GM12878 (cell line): ENCODE measurements around the gene TSPAN10. TPM values are rescaled to one million over a fixed set of nuclear protein-coding genes. Genes with fewer than 3 reads are reported as not detected.

Experiments
- ATAC-seq: fragments of 200-7000 bp; cut with Tn5 transposase; 3 replicates; pipeline ENCODE4 v1.9.1; 2020; ENCODE audit warnings: mild to moderate bottlenecking, moderate library complexity
- BruUV-seq: library from RNA; stranded (reverse); fragments of 400-500 nt; replicated peaks from 2 replicates; lab custom pipeline; 2021; lab: Mats Ljungman, UMichigan
- CTCF ChIA-PET: fragments of 300-600 bp; sonication (Branson Sonifier 250); formaldehyde crosslinking; extraction: SDS; loops from one replicate; lab custom pipeline; 2021; ENCODE audit warnings: inconsistent platforms; lab: Yijun Ruan, JAX
- POLR2A ChIA-PET: fragments of 350-600 bp; formaldehyde crosslinking; extraction: SDS; loops from one replicate; lab custom pipeline; 2021; ENCODE audit warnings: inconsistent platforms; lab: Charles Lee
- RAD21 ChIA-PET: fragments of 300-600 bp; sonication (Branson Sonifier 250); formaldehyde crosslinking; loops from one replicate; lab custom pipeline; 2023; ENCODE audit warnings: antibody characterized with exemption; ENCODE audit not compliant: unreplicated experiment; lab: Charles Lee
- SMC1A ChIA-PET: fragments of 300-600 bp; sonication (Branson Sonifier 250); formaldehyde crosslinking; loops from one replicate; lab custom pipeline; 2023; ENCODE audit not compliant: unreplicated experiment, uncharacterized antibody; lab: Charles Lee
- DNase-seq: peaks from one replicate; pipeline ENCODE4 v3.0.0-alpha.2; 2011; ENCODE audit warnings: low read depth, low spot score
- FAIRE-seq: peaks from 3 replicates; lab custom pipeline; 2011; peaks lifted over from hg19 to GRCh38; lab: Jason Lieb, UNC
- H2AFZ ChIP-seq: 2 replicates; pipeline ENCODE4 v1.6.0; 2011; ENCODE audit warnings: low read depth, low read length, control low read depth; ENCODE audit not compliant: control insufficient read depth
- H3K27ac ChIP-seq: 2 replicates; pipeline ENCODE4 v1.5.1; 2011; ENCODE audit warnings: control low read depth; ENCODE audit not compliant: control insufficient read depth, insufficient read depth
- H3K27me3 ChIP-seq, 2 experiments: replicated peaks in 1 of 2; 2 replicates each; pipeline versions ENCODE4 v1.6.0 to v1.6.1; 2011; ENCODE audit warnings: low read length in 1 of 2; ENCODE audit not compliant: control insufficient read depth in 2 of 2, insufficient read depth in 2 of 2
- H3K36me3 ChIP-seq, 2 experiments: 2 replicates each; pipeline ENCODE4 v1.5.1; 2011; ENCODE audit warnings: low read length in 1 of 2; ENCODE audit not compliant: control insufficient read depth in 2 of 2, insufficient read depth in 2 of 2
- H3K4me1 ChIP-seq: 2 replicates; pipeline ENCODE4 v1.6.1; 2011; ENCODE audit warnings: mild to moderate bottlenecking, low read length, moderate library complexity, mixed read lengths; ENCODE audit not compliant: control insufficient read depth, insufficient read depth
- H3K4me2 ChIP-seq: 2 replicates; pipeline ENCODE4 v1.6.0; 2011; ENCODE audit warnings: control low read depth; ENCODE audit not compliant: control insufficient read depth, insufficient read depth
- H3K4me3 ChIP-seq: fragments of 200-600 bp; sonication (generic); 2 replicates; pipeline ENCODE4 v1.5.1; 2016
- H3K79me2 ChIP-seq: 2 replicates; pipeline ENCODE4 v1.6.0; 2011; ENCODE audit warnings: low read length; ENCODE audit not compliant: control insufficient read depth, insufficient read depth
- H3K9ac ChIP-seq: 2 replicates; pipeline ENCODE4 v1.8.0; 2011; ENCODE audit warnings: low read length, control low read depth, mixed read lengths; ENCODE audit not compliant: control insufficient read depth, insufficient read depth
- H3K9me3 ChIP-seq: replicated peaks from 3 replicates; pipeline ENCODE4 v1.5.1; 2011; ENCODE audit warnings: mild to moderate bottlenecking, low read length; ENCODE audit not compliant: control insufficient read depth, insufficient read depth
- H4K20me1 ChIP-seq: 2 replicates; pipeline ENCODE4 v1.6.0; 2011; ENCODE audit not compliant: control insufficient read depth, insufficient read depth
- BCL11A ChIP-seq: IDR thresholded peaks from 2 replicates; pipeline ENCODE4 v1.6.1; 2011; ENCODE audit warnings: low read depth, low read length
- FOXM1 ChIP-seq: IDR thresholded peaks from 2 replicates; pipeline ENCODE4 v1.6.1; 2012; ENCODE audit warnings: low read depth, mild to moderate bottlenecking, inconsistent platforms, low read length, moderate library complexity
- HCFC1 ChIP-seq: fragments of 150-350 bp; IDR thresholded peaks from 2 replicates; pipeline ENCODE4 v1.6.1; 2014; ENCODE audit warnings: low read length
- HSF1 ChIP-seq: fragments of 150-350 bp; IDR thresholded peaks from 2 replicates; pipeline ENCODE4 v1.6.1; 2014; ENCODE audit warnings: mild to moderate bottlenecking, low read depth, low read length
- JUNB ChIP-seq: IDR thresholded peaks from 2 replicates; pipeline ENCODE4 v1.6.1; 2016; ENCODE audit warnings: antibody characterized with exemption, mild to moderate bottlenecking
- MLLT1 ChIP-seq: fragments of 450-650 bp; IDR thresholded peaks from 2 replicates; pipeline ENCODE4 v1.6.1; 2016; ENCODE audit warnings: mild to moderate bottlenecking
- MXI1 ChIP-seq: fragments of 150-350 bp; IDR thresholded peaks from 2 replicates; pipeline ENCODE4 v1.6.1; 2011; ENCODE audit warnings: low read depth, mild to moderate bottlenecking, inconsistent platforms, low read length, improper control_type of control experiment
- PAX8 ChIP-seq: fragments of 450-650 bp; IDR thresholded peaks from 2 replicates; pipeline ENCODE4 v1.6.1; 2017; ENCODE audit warnings: mild to moderate bottlenecking, moderate library complexity
- RCOR1 ChIP-seq: conservative IDR thresholded peaks from 2 replicates; pipeline ENCODE4 v1.6.1; 2012; ENCODE audit warnings: low read depth, low read length, improper control_type of control experiment
- SMARCA5 ChIP-seq: fragments of 450-650 bp; IDR thresholded peaks from 2 replicates; pipeline ENCODE4 v1.6.1; 2017; ENCODE audit warnings: mild to moderate bottlenecking
- STAT1 ChIP-seq: fragments of 450-650 bp; conservative IDR thresholded peaks from 2 replicates; pipeline ENCODE4 v1.6.1; 2014; ENCODE audit warnings: antibody characterized with exemption, mild to moderate bottlenecking
- USF1 ChIP-seq: IDR thresholded peaks from 2 replicates; pipeline ENCODE4 v1.6.1; 2011; ENCODE audit warnings: borderline replicate concordance, low read depth, mild to moderate bottlenecking, moderate library complexity, mixed read lengths, low read length; ENCODE audit not compliant: insufficient read depth; ENCODE audit errors: extremely low read length
- ZBTB33 ChIP-seq: fragments of 450-650 bp; IDR thresholded peaks from 2 replicates; pipeline ENCODE4 v1.6.1; 2017; ENCODE audit warnings: mild to moderate bottlenecking
- ZNF384 ChIP-seq: IDR thresholded peaks from 2 replicates; pipeline ENCODE4 v1.6.1; 2012; ENCODE audit warnings: low read depth, mild to moderate bottlenecking, low read length, improper control_type of control experiment, borderline replicate concordance
- WGBS: methylation state at CpG from one replicate; pipeline ENCODE4 v1.1.6; 2016; ENCODE audit warnings: low lambda C conversion rate; ENCODE audit not compliant: insufficient replicate concordance, insufficient coverage; ENCODE audit errors: missing lambda C conversion rate; 5-methylcytosine and 5-hydroxymethylcytosine counted together
- in situ Hi-C: fragments of 300-500 bp; cut with MboI; formaldehyde crosslinking; loops from 9 replicates; pipeline ENCODE4 v1.14.3; 2018; ENCODE audit warnings: mixed read lengths
- intact Hi-C: fragments of 100-400 bp; cut with micrococcal nuclease; formaldehyde crosslinking; loops from one replicate; pipeline ENCODE4 v1.14.2; 2022; ENCODE audit not compliant: unreplicated experiment
- polyA plus RNA-seq, 11 experiments: library from polyadenylated mRNA; depleted of rRNA in 4 of 11; unstranded in 6 of 11; stranded (reverse) in 5 of 11; fragments of >200 nt; fragmentation: Nextera tagmentation in 4 of 11; fragmentation: Illumina TruSeq in 1 of 11; extraction: Ambion mirVana in 4 of 11; extraction: Trizol in 1 of 11; gene quantifications; 1 replicate in 1 of 11; 2 replicates in 10 of 11; pipeline versions ENCODE4 v1.2.1 to v1.2.3, GENCODE V29; 2011 to 2016; ENCODE audit warnings: inconsistent platforms in 2 of 11, missing spikeins in 2 of 11, low read depth in 1 of 11
- total RNA-seq, 4 experiments: library from RNA; depleted of rRNA in 3 of 4; stranded (reverse); fragments of >200 nt in 3 of 4; fragmentation: Illumina TruSeq in 1 of 4; extraction: Trizol in 1 of 4; gene quantifications; 2 replicates each; pipeline versions ENCODE4 v1.2.1 to v1.2.3, GENCODE V29; 2013 to 2021
- TF ChIP-seq, protein P1 (sequence below): IDR thresholded peaks from 2 replicates; pipeline ENCODE4 v1.6.1; 2011; ENCODE audit warnings: mild to moderate bottlenecking, low read depth, low read length, moderate library complexity; ENCODE audit not compliant: insufficient replicate concordance

TSPAN10 gene
- total and polyA plus RNA-seq, 10 of the 15 experiments (the other 5 are each of a cell fraction or from before 2014, with no cell fraction given), result 0.13 to 0.82 (median 0.43) TPM

- TF ChIP-seq, protein P1, sequence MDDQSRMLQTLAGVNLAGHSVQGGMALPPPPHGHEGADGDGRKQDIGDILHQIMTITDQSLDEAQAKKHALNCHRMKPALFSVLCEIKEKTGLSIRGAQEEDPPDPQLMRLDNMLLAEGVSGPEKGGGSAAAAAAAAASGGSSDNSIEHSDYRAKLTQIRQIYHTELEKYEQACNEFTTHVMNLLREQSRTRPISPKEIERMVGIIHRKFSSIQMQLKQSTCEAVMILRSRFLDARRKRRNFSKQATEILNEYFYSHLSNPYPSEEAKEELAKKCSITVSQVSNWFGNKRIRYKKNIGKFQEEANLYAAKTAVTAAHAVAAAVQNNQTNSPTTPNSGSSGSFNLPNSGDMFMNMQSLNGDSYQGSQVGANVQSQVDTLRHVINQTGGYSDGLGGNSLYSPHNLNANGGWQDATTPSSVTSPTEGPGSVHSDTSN, result no peak
These were observed 53.6 kb downstream of the TSPAN10 start (continued) for GRCh38 chr17:81690549-81690948.

- no peak overlapping the region for H3K9ac ChIP-seq
- no peaks in the 10 kb centered on the region for H3K9me3 ChIP-seq
- H2AFZ ChIP-seq, result no peak overlapping the region
- intact Hi-C loops, result no loop called here
- POLR2A ChIA-PET, result no interaction called here
- RAD21 ChIA-PET, result no interaction called here
- H3K36me3 ChIP-seq, result peaks cover 11 to 59% of the 10 kb centered on the region in 2 experiments; a peak in 3 of 4 replicates
- in situ Hi-C loops, result no loop called here
- no peak for DNase-seq
- peaks cover 1% of the 10 kb centered on the region for H3K79me2 ChIP-seq
- no peaks in the 10 kb centered on the region for H3K4me1 ChIP-seq
- H3K4me2 ChIP-seq, result no peak overlapping the region
- CTCF ChIA-PET, result no interaction called here
- no peak for FAIRE-seq
- no peak overlapping the region for H3K27ac ChIP-seq
- BruUV-seq, result no TSS peak
- ATAC-seq, result no peak
- no peaks in the 10 kb centered on the region; the same call in 1 of the 2 replicates for H4K20me1 ChIP-seq
- 92% methylated on average over 18 of the region's 18 CpGs for WGBS
- H3K4me3 ChIP-seq, result no peak overlapping the region
- SMC1A ChIA-PET, result no interaction called here
- no peaks in the 10 kb centered on the region for H3K27me3 ChIP-seq
- TF ChIP-seq HSF1, result no peak
- no peak for TF ChIP-seq ZNF384
- TF ChIP-seq FOXM1, result no peak
- TF ChIP-seq RCOR1, result no peak
- TF ChIP-seq MXI1, result no peak
- no peak for TF ChIP-seq PAX8
- no peak for TF ChIP-seq STAT1
- TF ChIP-seq JUNB, result no peak
- no peak for TF ChIP-seq USF1
- no peak for TF ChIP-seq ZBTB33
- TF ChIP-seq MLLT1, result no peak
- no peak for TF ChIP-seq HCFC1
- no peak for TF ChIP-seq SMARCA5
- no peak for TF ChIP-seq BCL11A
These were observed 54.2 kb downstream of the TSPAN10 start for GRCh38 chr17:81691196-81691595.
